AG04449 (cell line): Measurements from ENCODE around the gene ELOVL5.

Experiments
- CTCF ChIA-PET: fragments of 350-600 bp; formaldehyde crosslinking; extraction: SDS; loops from one replicate; lab custom pipeline; 2021; ENCODE audit warnings: antibody characterized with exemption; lab: Yijun Ruan, JAX
- POLR2A ChIA-PET: fragments of 400-600, 350-600 bp; formaldehyde crosslinking; extraction: SDS; loops from one replicate; lab custom pipeline; 2020; ENCODE audit warnings: antibody characterized with exemption, inconsistent platforms; lab: Yijun Ruan, JAX
- DNase-seq: peaks from one replicate; pipeline ENCODE4 v3.0.0-alpha.2; 2010; ENCODE audit warnings: low read depth, low spot score
- H3K4me3 ChIP-seq: 2 replicates; pipeline ENCODE4 v1.5.1; 2011; ENCODE audit warnings: low read depth, mild to moderate bottlenecking, control low read depth, low read length
- TF ChIP-seq, protein P1 (sequence below): IDR thresholded peaks from one replicate; pipeline ENCODE4 v1.5.1; 2011; ENCODE audit warnings: mild to moderate bottlenecking, moderate library complexity, low read length, control low read depth, inconsistent platforms; ENCODE audit not compliant: insufficient read depth; ENCODE audit errors: missing control alignments

Gene ELOVL5

GRCh38 chr6:53300656-53301551 is 47.8 kb downstream of the ELOVL5 start:
- DNase-seq: no peak
- POLR2A ChIA-PET: interaction anchor here (0.6 kb wide), 1 partner anchor 266 kb away, joined by 3 read pairs; no protein-coding TSS in a partner anchor
- TF ChIP-seq, protein P1, sequence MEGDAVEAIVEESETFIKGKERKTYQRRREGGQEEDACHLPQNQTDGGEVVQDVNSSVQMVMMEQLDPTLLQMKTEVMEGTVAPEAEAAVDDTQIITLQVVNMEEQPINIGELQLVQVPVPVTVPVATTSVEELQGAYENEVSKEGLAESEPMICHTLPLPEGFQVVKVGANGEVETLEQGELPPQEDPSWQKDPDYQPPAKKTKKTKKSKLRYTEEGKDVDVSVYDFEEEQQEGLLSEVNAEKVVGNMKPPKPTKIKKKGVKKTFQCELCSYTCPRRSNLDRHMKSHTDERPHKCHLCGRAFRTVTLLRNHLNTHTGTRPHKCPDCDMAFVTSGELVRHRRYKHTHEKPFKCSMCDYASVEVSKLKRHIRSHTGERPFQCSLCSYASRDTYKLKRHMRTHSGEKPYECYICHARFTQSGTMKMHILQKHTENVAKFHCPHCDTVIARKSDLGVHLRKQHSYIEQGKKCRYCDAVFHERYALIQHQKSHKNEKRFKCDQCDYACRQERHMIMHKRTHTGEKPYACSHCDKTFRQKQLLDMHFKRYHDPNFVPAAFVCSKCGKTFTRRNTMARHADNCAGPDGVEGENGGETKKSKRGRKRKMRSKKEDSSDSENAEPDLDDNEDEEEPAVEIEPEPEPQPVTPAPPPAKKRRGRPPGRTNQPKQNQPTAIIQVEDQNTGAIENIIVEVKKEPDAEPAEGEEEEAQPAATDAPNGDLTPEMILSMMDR: no peak
- H3K4me3 ChIP-seq: no peak overlapping the region
- CTCF ChIA-PET: interaction anchor here (1.0 to 2.1 kb wide), 6 partner anchors 11 to 183 kb away, joined by 3 to 5 read pairs (median 4); no protein-coding TSS in a partner anchor

DNA sequence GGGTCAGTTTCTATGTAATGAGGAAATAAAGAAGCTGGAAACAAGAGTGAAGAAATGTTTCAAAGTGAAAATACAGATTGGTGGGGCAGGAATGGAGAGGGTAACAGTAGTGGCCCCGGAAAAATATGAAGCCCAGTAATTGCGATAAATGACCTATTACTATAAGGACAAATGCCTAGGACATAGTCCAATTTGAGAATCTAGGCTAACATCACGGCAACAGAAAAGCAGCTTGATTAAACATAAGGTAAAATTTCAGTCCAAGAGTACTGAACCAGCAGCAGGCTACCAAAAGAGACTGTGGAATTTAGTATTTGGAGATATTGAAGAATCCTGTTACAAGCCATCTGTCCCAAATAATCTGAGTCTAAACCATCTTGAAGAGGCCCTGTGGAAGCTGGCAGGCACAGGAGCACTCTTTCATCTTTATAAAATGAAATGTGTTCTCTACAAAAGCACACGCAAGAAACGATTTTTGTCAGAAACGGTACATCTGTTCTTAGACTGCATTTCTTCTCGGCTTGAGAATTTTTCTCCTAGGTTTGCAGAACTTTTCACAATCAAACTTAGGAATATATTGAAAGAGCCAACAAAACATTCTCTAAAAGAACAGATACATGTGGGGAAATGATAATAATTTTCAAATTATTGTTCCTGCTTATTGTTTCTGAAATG is 49.3 kb downstream of the ELOVL5 start:
- ChIA-PET POLR2A (no interaction called here), CTCF (interaction anchor here (1.4 to 1.6 kb wide), 2 partner anchors 42 to 185 kb away, joined by 3 to 5 read pairs; no protein-coding TSS in a partner anchor)
- no peak overlapping the region for H3K4me3 ChIP-seq
- DNase-seq: no peak
- TF ChIP-seq, protein P1: no peak

DNA sequence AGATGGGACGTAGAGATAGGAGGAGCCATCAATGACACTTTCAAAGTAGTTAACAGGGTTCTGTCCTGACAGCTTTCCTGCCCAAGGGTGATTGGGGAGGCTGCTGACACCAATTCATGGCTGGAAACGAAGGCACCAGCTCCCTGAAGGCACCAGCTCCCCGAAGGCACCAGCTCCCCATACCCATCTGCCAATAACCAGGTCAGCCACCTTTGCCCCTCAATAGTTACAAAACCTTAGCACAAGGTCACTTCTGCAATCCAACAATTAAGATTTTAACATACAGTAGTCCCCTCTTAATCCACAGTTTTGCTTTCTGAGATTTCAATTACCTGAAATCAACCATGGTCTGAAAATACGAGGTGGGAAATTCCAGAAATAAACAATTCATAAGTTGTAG is 51.7 kb downstream of the ELOVL5 start:
- TF ChIP-seq, protein P1: no peak
- DNase-seq: no peak
- no peak overlapping the region for H3K4me3 ChIP-seq
- ChIA-PET CTCF (interaction anchor here (0.7 to 1.0 kb wide), 2 partner anchors 12 to 125 kb away, joined by 3 read pairs; no protein-coding TSS in a partner anchor), POLR2A (no interaction called here)

DNA sequence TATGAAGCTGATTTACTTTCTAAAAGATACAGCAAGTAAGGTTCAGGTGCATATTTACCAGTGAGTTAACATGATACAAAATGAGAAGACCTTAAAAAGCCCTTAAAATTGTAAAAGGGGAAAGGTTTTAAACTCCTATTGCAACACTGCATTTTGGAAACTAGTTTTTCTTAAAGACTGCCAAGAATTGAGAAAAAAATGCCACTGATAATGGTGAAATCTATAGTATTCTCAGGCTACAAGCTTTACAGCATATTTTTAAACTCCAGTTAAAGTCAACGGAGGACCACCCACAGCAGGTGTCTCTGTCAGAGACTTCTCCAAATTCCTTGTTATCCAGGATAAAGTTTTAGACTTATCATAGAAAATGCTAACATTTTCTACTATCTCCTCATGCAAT is 53.6 kb downstream of the ELOVL5 start:
- DNase-seq: no peak
- POLR2A ChIA-PET: no interaction called here
- CTCF ChIA-PET: interaction anchor here (0.9 to 4.2 kb wide), 3 partner anchors 10 to 135 kb away, joined by 3 to 18 read pairs (median 6); no protein-coding TSS in a partner anchor
- TF ChIP-seq, protein P1: no peak
- H3K4me3 ChIP-seq: no peak overlapping the region

- no peak overlapping the region for H3K4me3 ChIP-seq
- POLR2A ChIA-PET: no interaction called here
- CTCF ChIA-PET: interaction anchor here (0.7 to 4.2 kb wide), 8 partner anchors 8 to 190 kb away, joined by 3 to 18 read pairs (median 4); no protein-coding TSS in a partner anchor
- no peak for DNase-seq
- TF ChIP-seq, protein P1: no peak
Observed at GRCh38 chr6:53294611-53295010, 54.1 kb downstream of the ELOVL5 start.
